Activated CD4-positive, alpha-beta T cell treated with anti-CD3 and anti-CD28 coated beads for 36 hours (primary cell): ENCODE data around the gene BCKDK. TPM values are rescaled to one million over a fixed set of nuclear protein-coding genes. Genes with fewer than 3 reads are reported as not detected.

Experiments used
- ATAC-seq: fragments of 200-7000 bp; cut with Tn5 transposase; one replicate; pipeline ENCODE4 v1.10.0; 2021; ENCODE audit warnings: mild to moderate bottlenecking, moderate library complexity
- CTCF ChIA-PET: fragments of 350-600 bp; sonication (Branson Sonifier 250); formaldehyde crosslinking; loops from one replicate; lab custom pipeline; 2021; ENCODE audit warnings: antibody characterized with exemption; lab: Charles Lee
- POLR2A ChIA-PET: fragments of 350-600 bp; sonication (Branson Sonifier 250); formaldehyde crosslinking; loops from one replicate; lab custom pipeline; 2021; ENCODE audit warnings: antibody characterized with exemption, inconsistent platforms; lab: Charles Lee
- DNase-seq: peaks from one replicate; pipeline ENCODE4 v3.0.0-alpha.2; 2020
- H3K27ac Mint-ChIP-seq: one replicate; pipeline ENCODE4 v1.8.0; 2021; ENCODE audit warnings: mixed read lengths
- H3K27me3 Mint-ChIP-seq: one replicate; pipeline ENCODE4 v1.8.0; 2021; ENCODE audit warnings: mixed read lengths
- H3K36me3 Mint-ChIP-seq: one replicate; pipeline ENCODE4 v1.8.0; 2021; ENCODE audit warnings: low read depth, mixed read lengths
- H3K4me1 Mint-ChIP-seq: one replicate; pipeline ENCODE4 v1.8.0; 2021; ENCODE audit warnings: mixed read lengths
- H3K4me3 Mint-ChIP-seq: one replicate; pipeline ENCODE4 v1.8.0; 2021; ENCODE audit warnings: mild to moderate bottlenecking, moderate library complexity, mixed read lengths
- H3K9me3 Mint-ChIP-seq: one replicate; pipeline ENCODE4 v1.8.0; 2021; ENCODE audit warnings: low read depth, mixed read lengths
- intact Hi-C, 2 experiments: fragments of 100-400 bp; cut with DNase I in 1 of 2; cut with micrococcal nuclease in 1 of 2; formaldehyde crosslinking; loops; one replicate each; pipeline versions ENCODE4 v1.14.2 to v1.15.1; 2022 to 2024; cut with DNase I, micrococcal nuclease
- total RNA-seq, 2 experiments: library from RNA; stranded (reverse); gene quantifications; one replicate each; pipeline ENCODE4 v1.2.3, GENCODE V29; 2021

The BCKDK gene
- total RNA-seq, 2 experiments from 2014 or later = 50.0 to 53.3 TPM

GRCh38 chr16:31127182-31127581 is 19.0 kb downstream of the BCKDK start:
- Mint-ChIP-seq H3K4me3 (no peak overlapping the region), H3K27ac (no peak overlapping the region), H3K36me3 (peaks cover 30% of the 10 kb centered on the region), H3K27me3 (no peaks in the 10 kb centered on the region), H3K4me1 (no peaks in the 10 kb centered on the region), H3K9me3 (no peaks in the 10 kb centered on the region)
- ATAC-seq (no peak), DNase-seq (no peak)
- ChIA-PET POLR2A (interaction anchor here (0.6 to 0.7 kb wide), 2 partner anchors 56 to 254 kb away, joined by 3 read pairs; no protein-coding TSS in a partner anchor), CTCF (interaction anchor here (1.5 kb wide), 1 partner anchor 15 kb away, joined by 7 read pairs; no protein-coding TSS in a partner anchor)
- intact Hi-C loops = no loop called here

- Mint-ChIP-seq H3K27ac (peak overlapping the region; percentile 2), H3K4me1 (no peaks in the 10 kb centered on the region), H3K4me3 (no peak overlapping the region), H3K36me3 (peaks cover 28% of the 10 kb centered on the region), H3K27me3 (no peaks in the 10 kb centered on the region), H3K9me3 (no peaks in the 10 kb centered on the region)
- ChIA-PET CTCF (interaction anchor here (3.1 kb wide), 1 partner anchor 13 kb away, joined by 10 read pairs; no protein-coding TSS in a partner anchor), POLR2A (interaction anchor here (0.9 to 1.6 kb wide), 2 partner anchors 8 to 13 kb away, joined by 3 to 6 read pairs; no protein-coding TSS in a partner anchor)
- intact Hi-C loops = no loop called here
- no peak for DNase-seq
- no peak for ATAC-seq
Measured at GRCh38 chr16:31128711-31129567, 20.8 kb downstream of the BCKDK start.

- no peak for DNase-seq
- Mint-ChIP-seq H3K27ac (no peak overlapping the region), H3K4me1 (no peaks in the 10 kb centered on the region), H3K9me3 (no peaks in the 10 kb centered on the region), H3K4me3 (no peak overlapping the region), H3K36me3 (peaks cover 23% of the 10 kb centered on the region), H3K27me3 (no peaks in the 10 kb centered on the region)
- ATAC-seq = no peak
- intact Hi-C loops = no loop called here
- ChIA-PET CTCF (interaction anchor here (3.1 kb wide), 1 partner anchor 12 kb away, joined by 10 read pairs; no protein-coding TSS in a partner anchor), POLR2A (interaction anchor here (0.6 to 1.6 kb wide), 3 partner anchors 8 to 144 kb away, joined by 3 to 6 read pairs (median 3); no protein-coding TSS in a partner anchor)
Measured at GRCh38 chr16:31129568-31130335, 21.6 kb downstream of the BCKDK start.

- H3K4me3 Mint-ChIP-seq = no peak overlapping the region
- ATAC-seq (no peak), DNase-seq (no peak)
- H3K36me3 Mint-ChIP-seq = peaks cover 22% of the 10 kb centered on the region
- ChIA-PET POLR2A (no interaction called here), CTCF (interaction anchor here (0.6 to 3.1 kb wide), 2 partner anchors 12 to 316 kb away, joined by 3 to 10 read pairs; no protein-coding TSS in a partner anchor)
- intact Hi-C loops = no loop called here
- no peaks in the 10 kb centered on the region for H3K4me1 Mint-ChIP-seq
- H3K27ac Mint-ChIP-seq = no peak overlapping the region
- H3K27me3 Mint-ChIP-seq = no peaks in the 10 kb centered on the region
- no peaks in the 10 kb centered on the region for H3K9me3 Mint-ChIP-seq
Measured at GRCh38 chr16:31130336-31130891, 22.2 kb downstream of the BCKDK start.

- H3K4me3 Mint-ChIP-seq = no peak overlapping the region
- peaks cover 18% of the 10 kb centered on the region for H3K36me3 Mint-ChIP-seq
- POLR2A ChIA-PET = no interaction called here
- no peaks in the 10 kb centered on the region for H3K4me1 Mint-ChIP-seq
- no peak for ATAC-seq
- no peaks in the 10 kb centered on the region for H3K27me3 Mint-ChIP-seq
- intact Hi-C loops = no loop called here
- DNase-seq = no peak
- CTCF ChIA-PET = interaction anchor here (0.6 to 3.1 kb wide), 2 partner anchors 11 to 315 kb away, joined by 3 to 10 read pairs; no protein-coding TSS in a partner anchor
- no peak overlapping the region for H3K27ac Mint-ChIP-seq
- H3K9me3 Mint-ChIP-seq = no peaks in the 10 kb centered on the region
Measured at GRCh38 chr16:31130899-31131298, 22.7 kb downstream of the BCKDK start.

GRCh38 chr16:31131416-31131815 is 23.2 kb downstream of the BCKDK start:
- DNase-seq (no peak), ATAC-seq (no peak)
- H3K27ac Mint-ChIP-seq = no peak overlapping the region
- peaks cover 15% of the 10 kb centered on the region for H3K36me3 Mint-ChIP-seq
- no peak overlapping the region for H3K4me3 Mint-ChIP-seq
- no peaks in the 10 kb centered on the region for H3K4me1 Mint-ChIP-seq
- intact Hi-C loops = no loop called here
- no peaks in the 10 kb centered on the region for H3K27me3 Mint-ChIP-seq
- no peaks in the 10 kb centered on the region for H3K9me3 Mint-ChIP-seq
- POLR2A ChIA-PET = interaction anchor here (0.5 kb wide), 1 partner anchor 16 kb away, joined by 5 read pairs; no protein-coding TSS in a partner anchor
- CTCF ChIA-PET = no interaction called here

- H3K27ac Mint-ChIP-seq = no peak overlapping the region
- no peaks in the 10 kb centered on the region for H3K27me3 Mint-ChIP-seq
- peaks cover 15% of the 10 kb centered on the region for H3K36me3 Mint-ChIP-seq
- intact Hi-C loops = no loop called here
- ATAC-seq (peak; percentile 13), DNase-seq (no peak)
- ChIA-PET CTCF (no interaction called here), POLR2A (interaction anchor here (0.5 kb wide), 1 partner anchor 17 kb away, joined by 5 read pairs; no protein-coding TSS in a partner anchor)
- no peaks in the 10 kb centered on the region for H3K4me1 Mint-ChIP-seq
- H3K9me3 Mint-ChIP-seq = no peaks in the 10 kb centered on the region
- H3K4me3 Mint-ChIP-seq = no peak overlapping the region
Measured at GRCh38 chr16:31131841-31132271, 23.7 kb downstream of the BCKDK start.

GRCh38 chr16:31132303-31132979 is 24.3 kb downstream of the BCKDK start:
- Mint-ChIP-seq H3K36me3 (peaks cover 14% of the 10 kb centered on the region), H3K4me1 (no peaks in the 10 kb centered on the region), H3K27me3 (no peaks in the 10 kb centered on the region), H3K27ac (no peak overlapping the region), H3K4me3 (no peak overlapping the region), H3K9me3 (no peaks in the 10 kb centered on the region)
- no peak for DNase-seq
- CTCF ChIA-PET = interaction anchor here (1.2 kb wide), 1 partner anchor 10 kb away, joined by 7 read pairs; no protein-coding TSS in a partner anchor
- peak; percentile 10 for ATAC-seq
- POLR2A ChIA-PET = no interaction called here
- intact Hi-C loops = no loop called here

- ChIA-PET CTCF (interaction anchor here (1.2 kb wide), 1 partner anchor 9 kb away, joined by 7 read pairs; no protein-coding TSS in a partner anchor), POLR2A (no interaction called here)
- intact Hi-C loops = no loop called here
- H3K4me3 Mint-ChIP-seq = no peak overlapping the region
- no peaks in the 10 kb centered on the region for H3K4me1 Mint-ChIP-seq
- H3K9me3 Mint-ChIP-seq = no peaks in the 10 kb centered on the region
- H3K27ac Mint-ChIP-seq = no peak overlapping the region
- no peak for ATAC-seq
- peaks cover 9% of the 10 kb centered on the region for H3K36me3 Mint-ChIP-seq
- DNase-seq = no peak
- H3K27me3 Mint-ChIP-seq = no peaks in the 10 kb centered on the region
Measured at GRCh38 chr16:31133046-31133501, 24.9 kb downstream of the BCKDK start.

GRCh38 chr16:31134091-31134571 is 25.9 kb downstream of the BCKDK start:
- no peaks in the 10 kb centered on the region for H3K4me1 Mint-ChIP-seq
- ChIA-PET CTCF (no interaction called here), POLR2A (interaction anchor here (0.6 kb wide), 1 partner anchor 42 kb away, joined by 3 read pairs; no protein-coding TSS in a partner anchor)
- H3K36me3 Mint-ChIP-seq = peaks cover 9% of the 10 kb centered on the region
- no peaks in the 10 kb centered on the region for H3K27me3 Mint-ChIP-seq
- no peak overlapping the region for H3K27ac Mint-ChIP-seq
- DNase-seq (no peak), ATAC-seq (no peak)
- no peak overlapping the region for H3K4me3 Mint-ChIP-seq
- intact Hi-C loops = no loop called here
- H3K9me3 Mint-ChIP-seq = no peaks in the 10 kb centered on the region
